Activated naive CD8-positive, alpha-beta T cell treated with anti-CD3 and anti-CD28 coated beads, Interleukin-2, amount 10 ng/mL, durations not matched to agents 7 days and 5 days (primary cell): ENCODE results near the gene AKAP6. TPM values are rescaled to one million over a fixed set of nuclear protein-coding genes. Genes with fewer than 3 reads are reported as not detected.

ENCODE experiments used
- ATAC-seq: fragments of 150-1000 bp; cut with Tn5 transposase; one replicate; pipeline ENCODE4 v1.10.0; 2021; ENCODE audit warnings: low read depth, moderate library complexity
- POLR2A ChIA-PET: fragments of 350-600 bp; sonication (Branson Sonifier 250); formaldehyde crosslinking; loops from one replicate; lab custom pipeline; 2021; ENCODE audit warnings: antibody characterized with exemption; lab: Charles Lee
- DNase-seq: peaks from one replicate; pipeline ENCODE4 v3.0.0; 2021
- H3K27ac Mint-ChIP-seq: one replicate; pipeline ENCODE4 v1.8.0; 2022; ENCODE audit warnings: mild to moderate bottlenecking, mixed read lengths
- H3K27me3 Mint-ChIP-seq: one replicate; pipeline ENCODE4 v1.8.0; 2022; ENCODE audit warnings: mild to moderate bottlenecking, moderate library complexity, mixed read lengths
- H3K36me3 Mint-ChIP-seq: one replicate; pipeline ENCODE4 v1.8.0; 2021; ENCODE audit warnings: mild to moderate bottlenecking, mixed read lengths
- H3K4me1 Mint-ChIP-seq: one replicate; pipeline ENCODE4 v1.8.0; 2021; ENCODE audit warnings: mixed read lengths
- H3K4me3 Mint-ChIP-seq: one replicate; pipeline ENCODE4 v1.8.0; 2022; ENCODE audit warnings: mild to moderate bottlenecking, moderate library complexity, mixed read lengths
- H3K9me3 Mint-ChIP-seq: one replicate; pipeline ENCODE4 v1.8.0; 2021; ENCODE audit warnings: mixed read lengths
- total RNA-seq, 2 experiments: library from RNA; stranded (reverse); gene quantifications; one replicate each; pipeline ENCODE4 v1.2.3, GENCODE V29; 2021

The AKAP6 gene
- total RNA-seq, 2 experiments from 2014 or later: 1.00 to 1.8 TPM

- Mint-ChIP-seq H3K36me3 (no peaks in the 10 kb centered on the region), H3K4me1 (no peaks in the 10 kb centered on the region), H3K27me3 (no peaks in the 10 kb centered on the region), H3K27ac (no peak overlapping the region), H3K9me3 (no peaks in the 10 kb centered on the region), H3K4me3 (no peak overlapping the region)
- DNase-seq (no peak), ATAC-seq (no peak)
- POLR2A ChIA-PET: no interaction called here
These were observed 518.8 kb downstream of the AKAP6 start for GRCh38 chr14:32847867-32848266.

GRCh38 chr14:32865827-32866376 is 536.8 kb downstream of the AKAP6 start:
- Mint-ChIP-seq H3K27ac (no peak overlapping the region), H3K27me3 (no peaks in the 10 kb centered on the region), H3K4me1 (no peaks in the 10 kb centered on the region), H3K9me3 (peaks cover 3% of the 10 kb centered on the region), H3K4me3 (no peak overlapping the region), H3K36me3 (no peaks in the 10 kb centered on the region)
- POLR2A ChIA-PET: no interaction called here
- ATAC-seq (no peak), DNase-seq (no peak)

GRCh38 chr14:32883188-32883587 is 554.1 kb downstream of the AKAP6 start:
- POLR2A ChIA-PET: no interaction called here
- Mint-ChIP-seq H3K36me3 (no peaks in the 10 kb centered on the region), H3K27ac (no peak overlapping the region), H3K4me1 (no peaks in the 10 kb centered on the region), H3K27me3 (peaks cover 2% of the 10 kb centered on the region), H3K9me3 (no peaks in the 10 kb centered on the region), H3K4me3 (no peak overlapping the region)
- DNase-seq (no peak), ATAC-seq (no peak)

Other genes with a start within 250 kb of the AKAP6 start
- gene RNU6-7, start 127.3 kb upstream of the AKAP6 start, total RNA-seq: not detected
- gene RNU6-8, start 126.0 kb upstream of the AKAP6 start, total RNA-seq: not detected